NCI-H524 (cell line): Measurements from ENCODE around the gene PRKAG2.
"Not testable (repeated sequence)": the region's sequence is repeated elsewhere in the genome, so short reads cannot be mapped to it uniquely, and the experiment has no call there.

Experiments
- DNase-seq, 2 experiments: peaks; one replicate each; lab custom pipeline; 2025; lab: John Stamatoyannopoulos, UW

The PRKAG2 gene

DNA sequence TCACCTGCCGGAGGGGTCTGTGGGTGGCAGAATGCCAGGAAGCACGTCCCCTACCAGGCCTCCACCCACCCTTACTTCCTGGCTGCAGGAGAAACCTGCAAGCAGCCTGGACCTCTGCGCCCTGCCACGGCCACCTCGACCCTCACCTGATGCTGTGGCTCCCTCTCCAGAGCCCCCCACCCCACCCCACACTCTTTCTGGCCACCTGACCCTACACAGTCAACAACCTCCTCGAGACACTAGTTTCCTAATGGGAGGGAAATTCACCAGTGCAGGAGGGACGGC is 91.3 kb downstream of the PRKAG2 start:
- no peak for DNase-seq

DNA sequence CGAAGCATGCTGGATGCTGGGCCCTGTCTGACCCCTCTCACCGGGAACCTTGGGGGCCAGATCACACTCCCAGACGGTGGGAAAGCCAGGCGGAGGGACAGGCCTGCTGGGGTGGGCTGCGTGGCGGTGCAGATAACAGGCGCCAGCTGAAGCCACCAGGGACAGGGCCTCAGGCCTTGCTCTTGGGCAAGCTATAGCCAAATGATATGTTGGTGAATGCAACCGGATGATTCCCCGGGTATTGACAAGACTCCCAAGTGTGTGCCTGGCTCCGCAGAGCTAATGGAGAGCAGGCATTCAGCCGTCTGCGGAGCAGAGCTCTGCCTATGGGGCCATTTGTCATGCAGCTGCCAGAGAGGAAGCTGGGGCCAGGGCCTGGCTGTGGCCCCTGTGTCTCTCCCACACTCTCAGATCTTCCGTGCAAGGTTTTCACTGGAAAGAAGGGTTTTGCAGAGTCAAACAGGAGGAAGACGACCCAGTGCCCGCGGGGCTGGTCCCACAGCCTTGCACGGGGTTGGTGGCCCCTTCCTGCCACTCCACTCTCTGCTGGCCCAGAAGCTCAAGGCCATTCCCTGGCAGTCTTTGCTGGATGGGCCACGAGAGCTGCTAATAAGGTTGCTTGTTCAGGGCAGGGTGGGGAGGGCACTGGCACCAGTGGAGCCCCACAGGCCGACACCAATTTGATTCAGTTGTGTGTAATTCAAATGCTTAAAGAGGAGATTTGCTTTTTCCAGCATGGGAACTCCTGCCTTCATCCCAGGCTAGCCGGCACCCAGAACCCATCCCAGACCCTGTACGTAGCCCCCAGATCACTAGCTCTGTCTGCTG is 91.8 kb downstream of the PRKAG2 start:
- DNase-seq = no peak

DNA sequence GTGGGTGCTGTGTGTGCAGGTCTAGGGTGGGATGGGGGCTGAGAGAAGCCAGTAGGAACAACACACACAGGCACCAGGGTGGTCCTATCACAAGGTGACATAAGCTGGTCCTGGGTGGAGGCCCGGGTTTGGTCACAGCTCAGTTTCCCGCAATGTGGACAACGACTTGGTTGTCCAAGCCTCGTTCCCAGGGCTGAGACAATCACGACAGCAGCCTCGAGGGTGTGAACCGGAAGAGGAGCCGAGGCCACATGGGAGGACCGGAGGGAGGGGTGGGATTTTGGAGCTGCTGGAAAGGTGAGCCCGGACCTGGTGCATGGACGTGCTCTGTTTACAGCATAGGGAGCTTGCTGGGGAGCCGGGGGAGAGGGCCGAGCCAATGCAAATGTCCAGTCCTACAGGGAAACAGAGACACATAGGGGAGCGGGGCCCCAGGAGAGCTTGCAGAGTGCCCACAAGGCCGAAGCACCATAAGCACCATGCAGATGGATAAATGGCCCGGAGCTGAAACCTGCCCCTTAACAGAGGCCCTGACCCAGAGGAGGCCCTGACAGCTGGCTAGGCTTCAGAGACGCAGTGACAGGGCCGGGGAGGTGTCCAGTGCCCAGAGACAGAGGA is 92.8 kb downstream of the PRKAG2 start:
- no peak for DNase-seq

DNA sequence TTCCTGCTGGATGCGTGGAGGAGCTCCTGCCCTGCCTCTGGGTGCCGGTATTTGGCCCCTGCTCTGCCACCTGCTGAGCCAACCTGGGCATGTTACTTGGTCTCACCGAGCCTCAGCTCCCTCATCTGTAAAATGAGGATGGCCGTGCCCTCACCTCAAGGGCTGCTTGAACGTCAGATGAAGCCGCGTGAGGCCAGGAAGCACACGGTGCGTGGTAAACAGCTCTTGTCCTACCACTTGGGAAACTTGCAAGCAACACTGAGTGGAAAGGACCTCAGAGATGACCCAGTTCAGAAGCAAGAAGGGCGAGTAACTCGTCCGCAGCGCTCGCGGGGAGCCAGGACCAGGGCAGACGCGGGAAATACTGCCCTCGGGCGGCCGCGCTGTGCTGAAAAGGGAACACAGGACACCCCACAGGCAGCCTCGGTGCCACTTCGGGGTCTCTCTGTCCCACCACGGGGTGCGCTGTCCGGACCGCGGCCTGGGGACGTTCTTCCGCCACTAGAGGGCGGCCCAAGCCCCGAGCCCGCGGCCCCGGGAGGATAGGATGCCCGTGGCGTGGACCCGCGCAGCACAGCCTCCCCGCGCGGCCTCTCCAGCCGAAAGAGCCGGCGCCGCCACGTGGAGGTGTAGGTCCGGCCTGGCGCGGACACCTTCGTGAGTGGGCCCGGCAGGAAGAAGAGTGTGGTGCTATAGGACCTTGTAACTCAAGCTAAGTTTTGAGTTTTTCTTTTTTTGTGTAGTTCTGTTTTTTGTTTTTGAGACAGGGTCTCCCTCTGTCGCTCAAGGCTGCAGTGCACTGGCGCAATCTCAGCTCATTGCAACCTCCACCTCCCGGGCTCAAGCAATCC is 94.1 kb downstream of the PRKAG2 start:
- DNase-seq = peak; percentile 68 to 84

DNA sequence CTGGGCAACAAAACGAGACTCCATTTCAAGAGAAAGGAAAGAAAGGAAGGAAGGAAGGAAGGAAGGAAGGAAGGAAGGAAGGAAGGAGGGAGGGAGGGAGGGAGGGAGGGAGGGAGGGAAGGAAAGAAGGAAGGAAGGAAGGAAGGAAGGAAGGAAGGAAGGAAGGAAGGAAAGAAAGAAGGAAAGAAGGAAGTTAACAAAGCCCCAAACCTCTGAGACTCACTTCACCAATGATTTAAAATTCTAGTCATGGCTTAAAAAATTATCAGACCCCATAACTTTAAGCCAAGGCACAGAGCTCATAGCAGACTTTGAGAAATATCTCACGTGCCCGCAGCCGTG is 94.7 kb downstream of the PRKAG2 start:
- not testable (repeated sequence) for DNase-seq

DNA sequence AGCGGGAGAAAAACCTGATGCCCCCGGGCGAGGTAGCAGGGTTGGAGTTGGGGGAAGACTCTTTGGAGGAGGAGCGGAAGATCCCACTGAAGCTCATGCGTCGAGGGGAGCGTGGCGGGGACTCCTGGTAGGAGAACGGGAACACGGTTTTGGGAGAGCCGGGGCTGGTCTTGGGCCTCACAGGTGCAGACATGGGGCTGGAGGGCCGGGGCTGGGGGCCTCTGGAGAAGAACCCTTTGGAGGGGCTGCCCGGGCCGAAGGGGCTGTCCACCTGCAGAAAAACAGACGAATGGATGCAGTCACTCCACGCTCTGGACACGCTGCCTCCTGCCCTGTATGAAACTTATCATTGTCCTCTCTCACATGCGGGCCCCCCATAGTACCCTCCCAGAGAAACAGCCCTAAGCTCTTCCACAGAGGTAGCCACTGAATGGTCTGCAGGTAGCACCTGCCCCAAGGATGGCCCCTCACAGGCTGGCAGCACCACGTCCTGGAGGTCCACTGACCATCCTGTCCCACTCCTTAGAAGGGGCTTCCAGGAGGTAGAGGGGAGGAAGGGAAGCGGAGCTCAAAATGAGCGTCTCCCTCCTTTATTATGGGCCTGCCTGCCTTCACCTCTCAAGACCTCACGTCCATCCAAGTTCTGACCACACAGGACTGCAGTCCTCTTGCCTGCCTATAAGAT is 95.6 kb downstream of the PRKAG2 start:
- DNase-seq = no peak

DNA sequence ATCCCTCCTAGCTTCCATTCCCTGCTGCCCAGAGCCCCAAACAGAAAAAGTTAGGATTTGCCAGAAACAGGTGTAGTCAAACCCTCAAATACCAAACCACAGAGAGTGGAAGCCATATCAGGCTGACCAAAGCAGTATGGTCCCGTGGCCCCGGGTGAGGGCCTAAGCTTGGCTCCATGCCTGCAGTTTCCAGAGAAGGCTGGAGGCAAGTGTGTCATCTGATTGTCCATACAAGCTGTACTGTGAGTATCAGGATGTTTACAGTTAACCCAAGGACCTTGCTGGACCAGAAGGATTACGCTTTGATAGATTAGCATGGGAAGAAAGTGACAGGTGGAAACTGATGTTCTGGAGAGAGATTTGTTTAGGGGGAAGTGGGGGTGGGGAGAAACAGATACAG is 96.3 kb downstream of the PRKAG2 start:
- DNase-seq = peak; percentile 41 to 66

DNA sequence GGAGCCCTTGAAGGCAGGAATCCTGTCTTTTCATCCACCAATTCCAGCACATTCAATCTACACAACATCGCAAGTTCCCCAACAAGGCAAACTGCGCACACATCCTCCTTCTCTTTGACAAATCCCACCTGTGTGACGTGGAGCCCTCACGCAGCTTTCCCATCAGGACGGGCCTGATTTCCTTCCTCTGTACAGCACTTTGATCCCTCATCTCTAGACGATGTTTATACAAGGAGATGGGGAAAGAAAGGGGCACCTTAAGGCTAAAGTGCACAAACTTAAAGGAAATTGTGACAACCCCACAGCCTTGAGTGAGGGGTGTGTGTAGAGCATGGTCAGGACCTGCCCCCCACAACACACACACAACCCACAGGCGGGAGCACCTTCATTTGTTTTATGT is 97.2 kb downstream of the PRKAG2 start:
- DNase-seq = no peak

DNA sequence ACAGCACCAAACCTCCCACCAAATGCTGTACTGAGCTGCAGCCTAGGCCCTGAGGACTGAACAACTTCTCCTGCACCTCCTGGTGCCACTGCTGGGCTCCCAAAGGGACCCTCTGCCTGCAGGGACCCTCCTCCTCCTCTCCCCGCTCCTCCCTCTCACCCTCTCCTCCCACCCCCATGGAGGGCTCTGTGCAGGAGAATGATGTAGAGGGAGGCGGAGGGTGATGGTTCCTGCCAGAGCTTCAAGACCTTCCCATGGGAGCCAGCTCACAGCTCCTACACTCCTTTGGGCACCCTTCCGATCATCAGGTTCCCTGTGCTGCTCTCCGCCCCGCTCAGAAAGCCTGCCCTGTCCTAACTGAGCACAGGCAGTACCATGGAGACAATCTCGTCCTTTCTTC is 97.7 kb downstream of the PRKAG2 start:
- DNase-seq = no peak

DNA sequence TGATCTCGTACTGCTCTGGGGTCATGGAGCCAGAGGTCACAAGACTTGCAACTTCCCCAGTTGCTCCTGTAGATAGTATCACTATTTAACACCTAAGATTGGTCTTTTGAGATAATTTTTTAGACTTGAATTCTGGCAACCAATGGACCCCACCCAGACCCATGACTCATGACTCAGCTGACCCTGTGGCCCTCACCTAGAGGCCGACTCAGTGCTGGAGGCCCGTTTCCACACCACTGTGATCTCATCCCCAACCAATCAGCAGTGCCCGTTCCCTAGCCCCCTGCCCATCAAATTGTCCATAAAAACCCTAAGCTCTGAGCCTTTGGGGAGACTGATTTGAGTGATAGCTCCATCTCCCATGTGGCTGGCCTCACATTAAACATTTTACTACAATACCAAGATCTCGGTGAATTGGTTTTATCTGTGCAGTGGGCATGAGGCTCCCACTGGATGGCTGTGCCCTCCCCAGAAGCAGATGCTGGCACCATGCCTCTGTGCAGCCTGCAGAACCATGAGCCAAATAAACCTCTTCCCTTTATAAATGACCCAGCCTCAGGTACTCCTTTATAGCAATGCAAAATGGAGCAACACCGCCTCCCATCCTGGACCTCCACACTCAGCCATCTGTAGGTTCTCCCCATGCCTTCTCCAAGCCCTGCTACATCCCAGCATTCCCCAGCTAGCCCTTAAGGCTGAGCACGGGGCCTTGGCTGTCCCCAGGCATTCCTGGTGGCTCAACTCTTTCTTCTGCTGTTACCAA is 98.8 kb downstream of the PRKAG2 start:
- no peak for DNase-seq

DNA sequence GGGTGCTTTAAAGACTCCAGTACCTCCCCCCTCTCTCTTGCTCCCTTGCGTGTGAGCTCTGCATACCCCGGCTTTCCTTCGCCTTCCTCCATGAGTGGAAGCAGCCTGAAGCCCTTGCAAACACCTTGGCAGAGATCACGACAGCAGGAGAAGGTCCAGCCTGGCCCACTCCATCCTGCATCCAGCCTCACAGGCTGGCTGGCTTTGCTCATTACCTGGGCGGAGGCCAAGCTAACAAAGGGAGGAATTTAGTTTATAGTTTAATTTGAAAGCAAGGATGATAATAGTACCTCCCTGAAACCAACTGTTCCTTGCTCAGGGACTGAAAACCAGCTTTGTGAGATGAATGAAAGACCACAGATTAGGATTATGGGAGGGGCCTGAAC is 99.4 kb downstream of the PRKAG2 start:
- no peak for DNase-seq

DNA sequence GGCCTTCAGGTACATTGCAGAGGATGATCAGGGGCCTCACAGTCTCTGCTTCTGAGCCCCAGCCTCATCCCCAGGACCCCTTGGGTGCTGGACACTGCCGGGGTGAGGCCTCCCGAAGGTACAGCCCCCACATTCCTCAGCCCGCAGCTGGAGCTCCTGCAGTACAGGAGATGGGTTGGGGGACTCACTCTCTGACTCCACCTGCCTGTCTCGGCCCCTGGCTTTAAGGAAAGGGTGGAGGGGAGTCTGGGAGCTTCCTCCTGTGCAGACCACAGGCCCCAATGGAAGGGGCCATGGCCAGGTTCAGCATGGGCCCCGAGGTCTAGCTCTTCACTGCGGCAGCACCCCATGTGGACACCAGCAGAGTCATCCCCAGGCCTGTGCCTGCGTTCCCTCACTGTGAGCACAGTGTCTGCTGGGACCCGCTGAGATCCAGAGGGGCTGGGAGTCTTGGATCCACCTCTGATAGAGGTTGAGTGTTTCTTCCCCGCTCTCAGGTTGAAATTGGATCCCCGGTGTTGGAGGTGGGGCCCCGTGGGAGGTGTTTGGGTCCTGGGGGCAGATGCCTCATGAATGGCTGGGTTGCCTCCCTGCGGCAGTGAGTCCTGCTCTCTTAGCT is 99.9 kb downstream of the PRKAG2 start:
- DNase-seq = no peak

DNA sequence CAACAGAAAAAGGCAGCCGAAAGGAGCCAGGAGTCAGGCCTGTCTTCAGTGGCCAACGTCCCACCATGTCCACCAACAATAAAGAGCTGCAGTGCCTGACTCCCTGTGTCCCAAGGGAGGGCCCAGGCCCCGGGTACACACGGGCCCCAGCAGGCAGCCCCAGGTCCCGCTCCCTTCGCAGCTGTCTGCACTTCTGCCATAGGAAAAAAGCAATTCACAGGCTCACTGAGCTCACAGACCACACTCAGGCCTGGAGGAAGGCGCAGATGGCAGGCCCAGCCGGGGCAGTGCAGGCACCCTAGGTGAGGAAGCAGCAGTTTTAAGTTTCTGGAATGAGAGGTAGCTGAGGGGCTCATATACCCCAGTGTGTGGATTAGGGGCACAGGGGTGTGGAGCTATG is 100.5 kb downstream of the PRKAG2 start:
- DNase-seq = peak; percentile 10 to 67

DNA sequence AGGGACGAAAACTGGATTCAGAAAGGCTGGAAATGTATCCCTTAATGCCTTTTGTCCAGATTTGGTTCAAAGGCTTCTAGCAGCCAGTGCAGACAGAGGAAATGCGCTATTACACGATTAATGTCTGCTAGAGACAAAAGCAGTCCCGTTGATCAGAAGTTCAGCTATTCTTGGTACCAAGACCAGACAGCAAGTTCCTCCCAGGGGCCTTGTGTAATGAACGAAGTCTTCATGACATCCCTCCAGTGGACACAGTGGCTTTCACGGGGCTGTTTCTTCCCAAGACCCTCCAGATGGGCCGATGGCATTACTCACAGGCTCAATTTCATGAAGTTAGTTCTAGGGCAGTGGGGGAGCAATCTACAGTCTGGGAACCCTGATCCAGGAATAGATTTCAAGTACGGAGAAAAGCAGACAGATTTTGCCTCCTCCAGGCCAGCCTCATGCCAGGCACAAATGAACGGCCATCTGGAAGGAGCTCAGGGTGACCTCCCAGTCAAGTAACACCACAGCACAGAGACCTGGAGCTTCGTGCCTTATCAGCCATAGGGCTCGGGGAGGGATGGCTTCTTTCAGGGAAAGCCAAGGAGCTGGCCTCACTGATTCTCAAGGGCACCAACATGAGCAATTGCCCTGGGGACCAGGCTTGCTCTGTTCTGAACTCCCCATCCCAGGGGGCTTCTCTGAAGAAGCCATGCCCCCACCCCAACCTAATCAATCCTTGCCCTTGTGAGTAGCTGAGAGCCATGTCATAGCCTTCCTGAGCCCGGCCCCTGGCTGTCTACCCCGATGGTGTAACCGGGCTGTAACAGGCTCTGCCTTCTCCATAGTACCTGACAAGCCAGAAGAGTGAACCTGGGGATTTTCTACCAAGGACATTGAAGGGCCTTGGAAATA is 101.1 kb downstream of the PRKAG2 start:
- DNase-seq = peak in 1 of 2 experiments; percentile 48

DNA sequence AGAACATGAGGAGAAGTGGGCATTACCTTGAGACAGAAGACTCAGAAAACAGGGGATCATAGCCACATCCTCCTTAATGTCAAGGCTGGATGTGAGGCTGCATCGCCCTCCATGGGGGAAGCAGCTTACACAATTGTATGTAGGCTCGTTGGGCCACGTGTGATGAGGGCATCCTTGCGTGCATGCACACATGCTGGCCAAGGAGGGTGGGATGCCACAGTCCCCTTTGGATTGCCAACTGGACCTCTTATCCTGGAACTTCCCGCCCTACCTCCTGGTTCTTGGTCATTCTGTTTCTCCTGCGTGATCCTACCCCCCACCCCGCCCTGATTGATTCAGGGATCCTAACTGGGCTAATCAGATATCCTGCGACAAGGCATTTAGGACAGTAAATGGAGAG is 102.0 kb downstream of the PRKAG2 start:
- DNase-seq = no peak

DNA sequence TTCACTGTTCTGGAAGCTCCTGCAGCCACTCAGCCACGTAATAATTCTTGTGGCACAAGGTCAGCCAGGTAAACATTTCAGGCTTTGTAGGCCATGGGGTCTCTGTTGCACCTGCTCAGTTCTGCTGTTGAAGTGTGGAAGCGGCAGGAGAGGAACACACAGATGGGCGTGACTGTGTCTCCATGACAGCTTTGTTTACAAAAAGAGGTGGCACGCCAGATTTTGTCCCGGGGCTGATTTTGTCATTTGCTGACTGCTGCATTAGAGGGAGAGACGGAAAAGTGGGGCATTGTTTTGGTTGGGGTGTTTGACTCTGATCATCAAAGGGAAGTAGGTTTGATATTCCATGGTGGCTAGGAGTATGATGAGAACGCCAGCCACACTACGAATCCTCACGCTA is 103.1 kb downstream of the PRKAG2 start:
- DNase-seq = no peak

DNA sequence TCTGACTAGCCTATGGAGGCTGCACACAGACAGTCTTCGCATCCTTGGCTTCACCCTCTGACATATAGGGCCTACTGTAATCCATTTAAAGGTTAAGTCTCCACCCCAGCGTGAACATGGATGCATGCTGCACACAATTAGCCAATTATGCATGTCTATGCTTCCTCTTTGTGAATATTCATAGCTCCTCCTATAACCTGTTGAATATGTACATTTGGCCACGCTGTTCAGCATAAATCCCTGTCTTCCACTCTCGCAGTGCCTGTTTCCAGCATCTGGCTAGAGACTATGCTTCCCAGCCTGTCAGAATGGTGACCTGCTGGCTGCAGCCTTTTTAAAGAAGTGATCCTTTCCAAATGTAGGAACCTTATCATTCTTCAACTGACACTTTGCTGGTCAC is 106.7 kb downstream of the PRKAG2 start:
- DNase-seq = no peak

DNA sequence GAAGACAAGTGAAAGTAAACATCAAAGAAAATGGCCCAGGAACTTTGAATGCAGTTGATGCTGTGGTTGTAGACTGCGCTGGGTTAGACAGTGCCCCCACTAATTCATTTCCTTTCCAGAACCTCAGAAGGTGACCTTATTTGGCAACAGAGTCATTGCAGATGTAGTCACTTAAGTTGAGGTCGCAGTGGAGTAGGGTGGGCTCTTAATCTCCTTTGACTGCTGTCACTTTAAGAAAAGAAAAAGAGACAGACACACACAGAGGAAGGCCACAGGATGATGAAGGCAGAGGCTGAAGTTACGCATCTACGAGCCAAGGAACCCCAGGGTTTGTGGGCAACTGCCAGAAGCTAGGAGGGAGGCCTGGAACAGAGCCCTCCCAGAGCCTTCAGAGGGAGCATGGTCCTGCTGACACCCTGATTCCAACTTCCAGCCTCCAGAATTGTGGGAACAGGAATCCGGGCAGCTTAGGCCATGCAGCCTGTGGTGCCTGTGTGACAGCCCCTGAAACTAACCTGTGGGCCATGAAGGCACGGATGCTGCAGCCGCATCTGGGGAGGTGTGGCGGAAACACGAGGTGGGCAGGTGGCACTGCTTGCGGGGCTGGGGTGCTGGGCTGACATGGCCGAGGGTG is 107.6 kb downstream of the PRKAG2 start:
- no peak for DNase-seq

DNA sequence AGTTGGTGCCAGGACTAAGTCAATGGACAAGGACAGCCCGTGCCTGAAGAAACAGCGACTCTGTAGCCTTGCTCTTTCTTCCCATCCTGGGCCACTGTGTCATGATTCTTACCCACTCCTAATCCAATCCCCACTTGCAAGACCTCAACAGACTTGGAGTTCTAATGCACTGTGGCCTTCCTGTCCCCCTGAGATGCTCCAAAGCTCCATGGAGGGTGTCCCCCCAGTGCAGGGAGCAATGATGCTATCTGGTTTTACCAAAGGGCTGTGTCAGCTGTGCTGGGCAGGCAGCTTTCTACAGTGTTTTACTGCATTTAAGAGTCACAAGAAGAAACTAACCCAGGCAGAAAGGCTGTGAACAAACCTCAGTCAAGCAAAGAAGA is 108.1 kb downstream of the PRKAG2 start:
- DNase-seq = no peak

DNA sequence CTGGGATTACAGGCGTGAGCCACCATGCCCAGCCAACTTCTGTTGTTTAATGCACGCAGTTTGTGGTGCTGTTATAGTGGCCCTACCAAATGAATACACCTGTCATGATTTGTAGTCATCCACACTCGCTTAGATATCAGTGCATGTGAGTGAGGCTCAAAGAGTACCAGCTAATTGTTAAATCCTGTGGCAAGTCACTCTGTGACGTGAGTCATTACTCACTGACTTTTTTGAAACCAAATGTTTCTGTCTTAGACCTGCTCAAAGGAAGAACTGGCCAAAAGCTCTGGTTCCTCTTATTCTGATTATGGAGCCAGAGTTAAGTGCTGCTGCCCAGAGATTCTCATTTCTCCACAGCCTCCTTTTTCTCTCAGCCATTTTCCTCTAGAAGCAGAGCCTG is 109.4 kb downstream of the PRKAG2 start:
- DNase-seq = no peak
